SK-N-SH (cell line): ENCODE data around the gene SAG.

Source experiments
- CTCF ChIP-seq: fragments of 200-600 bp; sonication (generic); IDR thresholded peaks from 2 replicates; pipeline ENCODE4 v1.6.1; 2017; ENCODE audit warnings: antibody characterized with exemption, mild to moderate bottlenecking, moderate library complexity
- FOXJ3 ChIP-seq: sonication (generic); formaldehyde crosslinking; IDR thresholded peaks from 2 replicates; pipeline ENCODE4 v1.5.1; 2020; ENCODE audit warnings: mild to moderate bottlenecking, missing genetic modification reagents
- MAX ChIP-seq: IDR thresholded peaks from 2 replicates; pipeline ENCODE4 v1.4.0; 2012; ENCODE audit warnings: low read depth
- MEF2A ChIP-seq: IDR thresholded peaks from 2 replicates; pipeline ENCODE4 v1.4.0; 2012; ENCODE audit warnings: low read depth, borderline replicate concordance
- NFIC ChIP-seq: IDR thresholded peaks from 2 replicates; pipeline ENCODE4 v1.4.0; 2012; ENCODE audit warnings: borderline replicate concordance
- POLR2AphosphoS5 ChIP-seq: IDR thresholded peaks from 2 replicates; pipeline ENCODE4 v1.6.1; 2012; ENCODE audit warnings: low read depth, low read length
- RAD21 ChIP-seq: IDR thresholded peaks from 2 replicates; pipeline ENCODE4 v1.6.1; 2012; ENCODE audit warnings: mild to moderate bottlenecking, low read length
- RFX5 ChIP-seq: IDR thresholded peaks from 2 replicates; pipeline ENCODE4 v1.6.1; 2012; ENCODE audit warnings: mild to moderate bottlenecking, improper control_type of control experiment, low read length
- SIN3A ChIP-seq: IDR thresholded peaks from 2 replicates; pipeline ENCODE4 v1.6.1; 2012; ENCODE audit warnings: low read depth, mild to moderate bottlenecking, low read length, moderate library complexity, borderline replicate concordance
- SMC3 ChIP-seq: IDR thresholded peaks from 2 replicates; pipeline ENCODE4 v1.6.1; 2012; ENCODE audit warnings: low read depth, low read length, improper control_type of control experiment
- TAF1 ChIP-seq: IDR thresholded peaks from 2 replicates; pipeline ENCODE4 v1.6.1; 2012; ENCODE audit warnings: low read depth, mild to moderate bottlenecking, low read length, moderate library complexity, borderline replicate concordance
- TCF12 ChIP-seq: IDR thresholded peaks from 2 replicates; pipeline ENCODE4 v1.4.0; 2012
- USF2 ChIP-seq: fragments of 150-350 bp; IDR thresholded peaks from 2 replicates; pipeline ENCODE4 v1.6.1; 2017; ENCODE audit warnings: antibody characterized with exemption, low read length, low read depth, borderline replicate concordance

GRCh38 chr2:233325256-233325655 lies 17.6 kb downstream of the SAG start:
- TF ChIP-seq MEF2A (no peak), CTCF (no peak), TCF12 (no peak), TAF1 (no peak), SIN3A (no peak), USF2 (no peak), FOXJ3 (CRISPR knock-in tag) (no peak), NFIC (no peak), SMC3 (no peak), RFX5 (no peak), POLR2AphosphoS5 (no peak), MAX (no peak), RAD21 (no peak)
